CD4-positive, alpha-beta memory T cell (primary cell): ENCODE measurements around the gene SLC22A6. TPM values are rescaled to one million over a fixed set of nuclear protein-coding genes. Genes with fewer than 3 reads are reported as not detected.
"Not testable (repeated sequence)": the region's sequence is repeated elsewhere in the genome, so short reads cannot be mapped to it uniquely, and the experiment has no call there.

Experiments
- CTCF ChIA-PET: fragments of 350-600 bp; sonication (Branson Sonifier 250); formaldehyde crosslinking; loops from one replicate; lab custom pipeline; 2021; ENCODE audit warnings: inconsistent platforms; ENCODE audit not compliant: partially characterized antibody; lab: Charles Lee
- POLR2A ChIA-PET: fragments of 350-600 bp; sonication (Branson Sonifier 250); formaldehyde crosslinking; loops from one replicate; lab custom pipeline; 2021; ENCODE audit not compliant: partially characterized antibody; lab: Charles Lee
- DNase-seq, 5 donors: peaks; one replicate each; pipeline versions ENCODE4 v3.0.0 to v3.0.0-alpha.2; 2020 to 2022; ENCODE audit warnings: mixed read lengths in 1 of 5
- H3K27ac ChIP-seq: one replicate; pipeline ENCODE4 v1.7.0; 2013; ENCODE audit warnings: low read depth, low read length
- H3K27me3 ChIP-seq: 2 replicates; pipeline ENCODE4 v1.7.0; 2013; ENCODE audit warnings: mild to moderate bottlenecking, low read length, moderate library complexity; ENCODE audit not compliant: insufficient read depth
- H3K36me3 ChIP-seq: 2 replicates; pipeline ENCODE4 v1.7.0; 2013; ENCODE audit warnings: mild to moderate bottlenecking, low read length, moderate library complexity; ENCODE audit not compliant: insufficient read depth
- H3K4me1 ChIP-seq: 2 replicates; pipeline ENCODE4 v1.7.0; 2013; ENCODE audit warnings: mild to moderate bottlenecking, low read length, moderate library complexity; ENCODE audit not compliant: insufficient read depth
- H3K4me3 ChIP-seq, 2 donors: one replicate each; pipeline ENCODE4 v1.7.0; 2013; ENCODE audit warnings: low read length in 2 of 2, mild to moderate bottlenecking in 1 of 2
- H3K9me3 ChIP-seq, 2 donors: one replicate each; pipeline ENCODE4 v1.7.0; 2013; ENCODE audit warnings: low read length in 2 of 2, control low read depth in 1 of 2; ENCODE audit not compliant: control insufficient read depth in 1 of 2
- H3K27ac Mint-ChIP-seq, 7 donors: one replicate each; pipeline ENCODE4 v1.8.0; 2020 to 2021; ENCODE audit warnings: mixed read lengths in 7 of 7, mild to moderate bottlenecking in 6 of 7, inconsistent platforms in 3 of 7, moderate library complexity in 3 of 7
- H3K27me3 Mint-ChIP-seq, 2 donors: one replicate each; pipeline ENCODE4 v1.8.0; 2020 to 2021; ENCODE audit warnings: mixed read lengths in 2 of 2
- H3K36me3 Mint-ChIP-seq, 2 donors: one replicate each; pipeline ENCODE4 v1.8.0; 2020 to 2021; ENCODE audit warnings: mixed read lengths in 2 of 2, inconsistent platforms in 1 of 2, mild to moderate bottlenecking in 1 of 2
- H3K4me1 Mint-ChIP-seq, 4 donors: one replicate each; pipeline ENCODE4 v1.8.0; 2020 to 2021; ENCODE audit warnings: mixed read lengths in 4 of 4, mild to moderate bottlenecking in 1 of 4
- H3K4me3 Mint-ChIP-seq, 8 donors: one replicate each; pipeline ENCODE4 v1.8.0; 2020 to 2021; ENCODE audit warnings: mixed read lengths in 8 of 8, mild to moderate bottlenecking in 7 of 8, moderate library complexity in 6 of 8, inconsistent platforms in 3 of 8
- H3K9me3 Mint-ChIP-seq, 8 donors: one replicate each; pipeline ENCODE4 v1.8.0; 2020 to 2021; ENCODE audit warnings: mixed read lengths in 8 of 8, mild to moderate bottlenecking in 5 of 8, inconsistent platforms in 3 of 8, moderate library complexity in 1 of 8
- intact Hi-C: fragments of 100-400 bp; cut with micrococcal nuclease; formaldehyde crosslinking; loops from one replicate; pipeline ENCODE4 v1.15.1; 2023
- polyA plus RNA-seq, 2 donors: library from polyadenylated mRNA; unstranded; fragments of 300-500 nt; fragmentation: Illumina TruSeq; gene quantifications; one replicate each; pipeline ENCODE4 v1.2.3, GENCODE V29; 2021
- total RNA-seq, 2 experiments: library from RNA; stranded (reverse); gene quantifications; one replicate each; pipeline ENCODE4 v1.2.3, GENCODE V29; 2021

SLC22A6 gene
- total and polyA plus RNA-seq, 4 experiments from 2014 or later = not detected

- DNase-seq = no peak
- ChIA-PET POLR2A (no interaction called here), CTCF (no interaction called here)
- H3K36me3 ChIP-seq = no peaks in the 10 kb centered on the region
- Mint-ChIP-seq H3K4me3 (no peak overlapping the region), H3K4me1 (peaks cover 0 to 7% (median 3%) of the 10 kb centered on the region in 4 donors), H3K36me3 (no peaks in the 10 kb centered on the region), H3K27me3 (peaks cover 11 to 17% of the 10 kb centered on the region in 2 donors), H3K9me3 (no peaks in the 10 kb centered on the region), H3K27ac (no peak overlapping the region)
- no peaks in the 10 kb centered on the region for H3K4me1 ChIP-seq
- H3K27ac ChIP-seq = no peak overlapping the region
- H3K4me3 ChIP-seq = no peak overlapping the region
- intact Hi-C loops = no loop called here
- no peaks in the 10 kb centered on the region for H3K9me3 ChIP-seq
- H3K27me3 ChIP-seq = no peaks in the 10 kb centered on the region
These were observed 31.0 kb downstream of the SLC22A6 start for GRCh38 chr11:62953811-62954210.

GRCh38 chr11:62948765-62949320, 35.9 kb downstream of the SLC22A6 start:
- peak overlapping the region in 1 of 7 donors; percentile 34 for H3K27ac Mint-ChIP-seq
- peaks cover 0 to 1% (median 0%) of the 10 kb centered on the region in 4 donors for H3K4me1 Mint-ChIP-seq
- no peaks in the 10 kb centered on the region for H3K36me3 ChIP-seq
- peaks cover 15 to 20% of the 10 kb centered on the region in 2 donors for H3K27me3 Mint-ChIP-seq
- H3K4me3 Mint-ChIP-seq = no peak overlapping the region
- H3K9me3 ChIP-seq = no peaks in the 10 kb centered on the region
- no peaks in the 10 kb centered on the region for H3K4me1 ChIP-seq
- CTCF ChIA-PET = interaction anchor here (1.5 kb wide), 1 partner anchor 43 kb away, joined by 3 read pairs; no protein-coding TSS in a partner anchor
- POLR2A ChIA-PET = no interaction called here
- no peaks in the 10 kb centered on the region for H3K36me3 Mint-ChIP-seq
- no peak overlapping the region for H3K4me3 ChIP-seq
- DNase-seq = no peak
- no peak overlapping the region for H3K27ac ChIP-seq
- H3K9me3 Mint-ChIP-seq = no peaks in the 10 kb centered on the region
- no peaks in the 10 kb centered on the region for H3K27me3 ChIP-seq
- intact Hi-C loops = no loop called here

GRCh38 chr11:62945538-62945937, 39.2 kb downstream of the SLC22A6 start:
- H3K4me1 Mint-ChIP-seq = not testable (repeated sequence)
- H3K27me3 Mint-ChIP-seq = peaks cover 15 to 18% of the 10 kb centered on the region in 2 donors

GRCh38 chr11:62937528-62937927, 47.2 kb downstream of the SLC22A6 start:
- H3K4me3 Mint-ChIP-seq, H3K4me1 ChIP-seq, H3K27ac Mint-ChIP-seq, DNase-seq, H3K27me3 ChIP-seq, H3K4me1 Mint-ChIP-seq, H3K36me3 Mint-ChIP-seq, H3K36me3 ChIP-seq, H3K27ac ChIP-seq, H3K27me3 Mint-ChIP-seq, H3K9me3 Mint-ChIP-seq, H3K9me3 ChIP-seq, POLR2A ChIA-PET, intact Hi-C loops, H3K4me3 ChIP-seq: not testable (repeated sequence)
- CTCF ChIA-PET = interaction anchor here (1.2 kb wide), 1 partner anchor 31 kb away, joined by 3 read pairs; no protein-coding TSS in a partner anchor

More at GRCh38 chr11:62945538-62945937, 39.2 kb downstream of the SLC22A6 start:
- H3K36me3 ChIP-seq, H3K9me3 ChIP-seq, H3K36me3 Mint-ChIP-seq, intact Hi-C loops, H3K9me3 Mint-ChIP-seq, DNase-seq, POLR2A ChIA-PET, H3K4me1 ChIP-seq, H3K27ac Mint-ChIP-seq, H3K4me3 Mint-ChIP-seq, H3K27ac ChIP-seq, H3K4me3 ChIP-seq, H3K27me3 ChIP-seq: not testable (repeated sequence)
- CTCF ChIA-PET = interaction anchor here (2.6 kb wide), 1 partner anchor 39 kb away, joined by 10 read pairs; no protein-coding TSS in a partner anchor

- DNase-seq = no peak
- CTCF ChIA-PET = no interaction called here
- Mint-ChIP-seq H3K36me3 (no peaks in the 10 kb centered on the region), H3K4me1 (no peaks in the 10 kb centered on the region), H3K27ac (no peak overlapping the region), H3K4me3 (no peak overlapping the region), H3K9me3 (peaks cover 0 to 3% (median 0%) of the 10 kb centered on the region in 8 donors), H3K27me3 (peaks cover 12 to 23% of the 10 kb centered on the region in 2 donors)
- Histone ChIP-seq H3K36me3 (no peaks in the 10 kb centered on the region), H3K4me1 (no peaks in the 10 kb centered on the region), H3K27ac (no peak overlapping the region), H3K27me3 (peaks cover 4% of the 10 kb centered on the region), H3K9me3 (no peaks in the 10 kb centered on the region), H3K4me3 (no peak overlapping the region)
- intact Hi-C loops = no loop called here
- POLR2A ChIA-PET = no interaction called here
These were observed 50.3 kb downstream of the SLC22A6 start for GRCh38 chr11:62934496-62934785.

- no peak overlapping the region for H3K4me3 ChIP-seq
- H3K4me1 ChIP-seq = no peaks in the 10 kb centered on the region
- no peak for DNase-seq
- H3K36me3 ChIP-seq = no peaks in the 10 kb centered on the region
- Mint-ChIP-seq H3K27me3 (peaks cover 15 to 25% of the 10 kb centered on the region in 2 donors), H3K4me1 (no peaks in the 10 kb centered on the region), H3K4me3 (no peak overlapping the region), H3K9me3 (peaks cover 0 to 3% (median 0%) of the 10 kb centered on the region in 8 donors), H3K36me3 (no peaks in the 10 kb centered on the region), H3K27ac (no peak overlapping the region)
- no peaks in the 10 kb centered on the region for H3K9me3 ChIP-seq
- peaks cover 5% of the 10 kb centered on the region for H3K27me3 ChIP-seq
- H3K27ac ChIP-seq = no peak overlapping the region
- ChIA-PET POLR2A (no interaction called here), CTCF (no interaction called here)
- intact Hi-C loops = no loop called here
These were observed 50.8 kb downstream of the SLC22A6 start for GRCh38 chr11:62933750-62934495.

GRCh38 chr11:62933285-62933684, 51.5 kb downstream of the SLC22A6 start:
- intact Hi-C loops = no loop called here
- Histone ChIP-seq H3K9me3 (no peaks in the 10 kb centered on the region), H3K4me1 (no peaks in the 10 kb centered on the region), H3K27me3 (peaks cover 10% of the 10 kb centered on the region), H3K27ac (no peak overlapping the region), H3K36me3 (no peaks in the 10 kb centered on the region), H3K4me3 (no peak overlapping the region)
- H3K4me1 Mint-ChIP-seq = no peaks in the 10 kb centered on the region
- POLR2A ChIA-PET = no interaction called here
- no peaks in the 10 kb centered on the region for H3K36me3 Mint-ChIP-seq
- H3K27me3 Mint-ChIP-seq = peaks cover 21 to 32% of the 10 kb centered on the region in 2 donors
- H3K4me3 Mint-ChIP-seq = no peak overlapping the region
- CTCF ChIA-PET = no interaction called here
- H3K9me3 Mint-ChIP-seq = peaks cover 0 to 3% (median 0%) of the 10 kb centered on the region in 8 donors
- H3K27ac Mint-ChIP-seq = no peak overlapping the region
- DNase-seq = no peak
